Esophagus muscularis mucosa (tissue), 4 donors: ENCODE data around the gene SMIM38. TPM values are rescaled to one million over a fixed set of nuclear protein-coding genes. Genes with fewer than 3 reads are reported as not detected.

Experiments used
- DNase-seq: peaks from one replicate; pipeline ENCODE4 v3.0.0-alpha.2; 2017; ENCODE audit errors: extremely low spot score
- H3K27ac ChIP-seq, 4 donors: fragments of 200-600 bp; sonication (generic); replicated peaks in 1 of 4; 1 replicate in 3 of 4; 2 replicates in 1 of 4; pipeline ENCODE4 v1.5.1; 2016 to 2019; ENCODE audit warnings: mild to moderate bottlenecking in 1 of 4
- H3K27me3 ChIP-seq, 4 donors: fragments of 200-600 bp; sonication (generic); one replicate each; pipeline versions ENCODE4 v1.5.1 to v1.6.0; 2016 to 2019
- H3K36me3 ChIP-seq, 4 donors: fragments of 200-600 bp; sonication (generic); one replicate each; pipeline ENCODE4 v1.5.1; 2016 to 2019
- H3K4me1 ChIP-seq, 4 donors: fragments of 200-600 bp; sonication (generic); one replicate each; pipeline ENCODE4 v1.5.1; 2016 to 2019
- H3K4me3 ChIP-seq, 4 donors: fragments of 200-600 bp; sonication (generic); 1 replicate in 2 of 4; 2 replicates in 2 of 4; pipeline ENCODE4 v1.5.1; 2016 to 2019; ENCODE audit warnings: mild to moderate bottlenecking in 4 of 4, moderate library complexity in 1 of 4
- H3K9me3 ChIP-seq, 4 donors: fragments of 200-600 bp; sonication (generic); 1 replicate in 3 of 4; 2 replicates in 1 of 4; pipeline ENCODE4 v1.5.1; 2016 to 2019
- EP300 ChIP-seq: sonication (generic); formaldehyde crosslinking; IDR thresholded peaks from one replicate; pipeline ENCODE4 v1.6.1; 2017; ENCODE audit warnings: antibody characterized with exemption
- POLR2A ChIP-seq: fragments of 450-650 bp; IDR thresholded peaks from one replicate; pipeline ENCODE4 v1.6.1; 2017; ENCODE audit warnings: antibody characterized with exemption, moderate library complexity, mild to moderate bottlenecking, low read depth
- POLR2AphosphoS5 ChIP-seq, 2 donors: sonication (generic); formaldehyde crosslinking; IDR thresholded peaks; one replicate each; pipeline ENCODE4 v1.6.1; 2017; ENCODE audit warnings: antibody characterized with exemption in 2 of 2
- WGBS: methylation state at CpG from one replicate; pipeline ENCODE4 v1.1.5; 2018; 5-methylcytosine and 5-hydroxymethylcytosine counted together
- intact Hi-C: fragments of 100-400 bp; cut with DNase I; formaldehyde crosslinking; loops from one replicate; pipeline ENCODE4 v1.15.1; 2023
- total RNA-seq, 4 donors: library from RNA; depleted of rRNA; stranded (reverse); fragments of >200 nt; gene quantifications; one replicate each; pipeline versions ENCODE4 v1.1.0 to v1.2.1, GENCODE V29; 2016
- TF ChIP-seq, protein P1 (sequence below), 3 experiments: fragments of 200-600 bp in 2 of 3; fragments of 450-650 bp in 1 of 3; sonication (generic) in 2 of 3; IDR thresholded peaks; one replicate each; pipeline ENCODE4 v1.5.1; 2017 to 2019; ENCODE audit warnings: antibody characterized with exemption in 3 of 3, mild to moderate bottlenecking in 2 of 3, moderate library complexity in 1 of 3

The SMIM38 gene
- total RNA-seq, 4 donors from 2014 or later, result 0.50 to 4.2 (median 2.6) TPM

DNA sequence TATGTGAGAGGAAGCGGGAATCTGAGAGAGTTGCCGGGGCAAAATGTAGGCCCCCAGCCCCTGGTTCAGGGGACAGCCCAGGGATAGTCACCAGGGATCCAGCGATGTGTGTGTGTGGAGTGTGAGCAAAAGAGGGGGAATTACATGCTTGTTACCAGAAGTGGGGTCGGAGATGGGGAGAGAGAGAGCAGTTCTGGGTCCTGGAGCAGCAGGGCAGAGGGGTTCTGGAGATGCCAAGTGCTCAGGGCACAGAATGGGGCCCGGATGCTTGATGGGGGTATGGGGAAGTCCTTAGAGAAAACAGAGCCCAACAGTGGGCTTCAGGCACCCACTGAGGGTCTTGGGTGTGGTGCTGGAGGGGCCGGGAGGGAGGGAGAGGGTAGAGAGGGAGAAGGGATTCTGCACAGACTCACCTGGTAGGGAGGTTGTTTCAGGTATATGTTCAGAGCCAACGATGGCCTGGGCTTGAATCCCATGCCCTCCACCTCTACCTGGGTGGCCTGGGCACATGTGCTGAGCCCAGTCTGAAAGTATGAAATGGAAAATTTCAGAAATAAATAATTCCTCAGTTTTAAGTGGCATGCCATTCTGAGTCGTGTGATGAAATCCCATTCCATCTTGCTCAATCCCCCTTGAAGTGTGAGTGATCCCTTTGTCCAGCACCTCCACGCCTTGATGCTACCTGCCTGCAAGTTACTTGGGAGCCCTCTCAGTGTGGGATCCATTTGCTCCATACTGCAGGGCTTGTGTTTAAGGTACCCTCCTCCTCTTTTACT, 12.4 kb downstream of the SMIM38 start:
- Histone ChIP-seq H3K27ac (no peak overlapping the region), H3K27me3 (no peaks in the 10 kb centered on the region), H3K4me3 (no peak overlapping the region), H3K9me3 (peaks cover 0 to 13% (median 2%) of the 10 kb centered on the region in 4 donors), H3K36me3 (no peaks in the 10 kb centered on the region), H3K4me1 (peaks cover 10 to 28% (median 22%) of the 10 kb centered on the region in 4 donors)
- 86% methylated on average over 8 of the region's 9 CpGs for WGBS
- TF ChIP-seq POLR2A (no peak), POLR2AphosphoS5 (IDR thresholded peaks at IDR 0.05) (no peak), EP300 (no peak)
- TF ChIP-seq, protein P1, sequence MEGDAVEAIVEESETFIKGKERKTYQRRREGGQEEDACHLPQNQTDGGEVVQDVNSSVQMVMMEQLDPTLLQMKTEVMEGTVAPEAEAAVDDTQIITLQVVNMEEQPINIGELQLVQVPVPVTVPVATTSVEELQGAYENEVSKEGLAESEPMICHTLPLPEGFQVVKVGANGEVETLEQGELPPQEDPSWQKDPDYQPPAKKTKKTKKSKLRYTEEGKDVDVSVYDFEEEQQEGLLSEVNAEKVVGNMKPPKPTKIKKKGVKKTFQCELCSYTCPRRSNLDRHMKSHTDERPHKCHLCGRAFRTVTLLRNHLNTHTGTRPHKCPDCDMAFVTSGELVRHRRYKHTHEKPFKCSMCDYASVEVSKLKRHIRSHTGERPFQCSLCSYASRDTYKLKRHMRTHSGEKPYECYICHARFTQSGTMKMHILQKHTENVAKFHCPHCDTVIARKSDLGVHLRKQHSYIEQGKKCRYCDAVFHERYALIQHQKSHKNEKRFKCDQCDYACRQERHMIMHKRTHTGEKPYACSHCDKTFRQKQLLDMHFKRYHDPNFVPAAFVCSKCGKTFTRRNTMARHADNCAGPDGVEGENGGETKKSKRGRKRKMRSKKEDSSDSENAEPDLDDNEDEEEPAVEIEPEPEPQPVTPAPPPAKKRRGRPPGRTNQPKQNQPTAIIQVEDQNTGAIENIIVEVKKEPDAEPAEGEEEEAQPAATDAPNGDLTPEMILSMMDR (IDR thresholded peaks at IDR 0.05), result no peak
- no peak for DNase-seq
- intact Hi-C loops, result no loop called here

DNA sequence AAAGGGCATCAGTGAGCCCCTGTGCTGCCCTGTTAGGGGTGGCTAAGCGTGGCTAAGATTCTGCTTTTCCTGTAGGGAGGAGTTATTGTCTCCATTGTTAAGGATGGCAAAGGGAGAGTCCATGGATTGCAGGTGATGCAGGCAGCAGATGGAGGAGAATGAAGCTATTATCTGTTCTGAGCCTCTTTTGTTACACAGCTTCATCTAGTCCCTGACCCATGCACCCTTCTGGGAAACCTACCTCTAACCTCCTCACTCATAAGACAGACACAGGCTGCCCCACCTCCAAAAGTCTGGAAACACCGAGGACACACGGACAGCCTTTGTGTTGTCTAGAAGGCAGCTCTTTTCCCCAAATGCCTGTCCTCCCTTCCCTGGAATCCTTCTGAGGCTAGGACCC, 13.7 kb downstream of the SMIM38 start:
- Histone ChIP-seq H3K9me3 (peaks cover 0 to 2% (median 0%) of the 10 kb centered on the region in 4 donors), H3K4me1 (peaks cover 10 to 28% (median 22%) of the 10 kb centered on the region in 4 donors), H3K4me3 (no peak overlapping the region), H3K27ac (no peak overlapping the region), H3K27me3 (no peaks in the 10 kb centered on the region), H3K36me3 (no peaks in the 10 kb centered on the region)
- no peak for DNase-seq
- 96% methylated on average over 3 of the region's 3 CpGs for WGBS
- no peak for TF ChIP-seq POLR2AphosphoS5 (IDR thresholded peaks at IDR 0.05)
- no peak for TF ChIP-seq EP300
- TF ChIP-seq POLR2A, result no peak
- TF ChIP-seq, protein P1 (IDR thresholded peaks at IDR 0.05), result no peak
- intact Hi-C loops, result no loop called here

DNA sequence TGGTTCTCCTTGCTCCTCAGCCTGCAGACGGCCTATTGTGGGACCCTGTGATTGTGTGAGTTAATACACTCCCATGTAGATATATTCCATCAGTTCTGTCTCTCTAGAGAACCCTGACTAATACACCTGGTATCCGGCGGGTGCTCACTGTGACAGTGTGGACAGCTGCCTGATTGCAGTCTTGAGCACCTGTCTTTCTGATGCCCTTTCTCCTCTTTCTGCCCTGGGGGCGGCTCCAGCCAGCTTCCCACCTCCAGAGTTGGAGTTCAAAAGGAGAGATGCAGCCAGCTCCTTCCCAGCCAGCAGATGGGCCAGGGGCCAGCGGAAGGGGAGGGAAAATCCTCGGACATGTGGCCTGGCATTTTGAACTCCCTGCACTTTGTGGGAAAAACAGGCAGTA, 15.0 kb downstream of the SMIM38 start:
- Histone ChIP-seq H3K9me3 (peaks cover 0 to 9% (median 1%) of the 10 kb centered on the region in 4 donors), H3K4me1 (peaks cover 10 to 28% (median 22%) of the 10 kb centered on the region in 4 donors), H3K27ac (no peak overlapping the region), H3K4me3 (no peak overlapping the region), H3K27me3 (no peaks in the 10 kb centered on the region), H3K36me3 (no peaks in the 10 kb centered on the region)
- no peak for TF ChIP-seq POLR2A
- TF ChIP-seq, protein P1 (IDR thresholded peaks at IDR 0.05), result no peak
- TF ChIP-seq EP300, result no peak
- TF ChIP-seq POLR2AphosphoS5 (IDR thresholded peaks at IDR 0.05), result no peak
- intact Hi-C loops, result no loop called here
- 87% methylated on average over 6 of the region's 6 CpGs for WGBS
- DNase-seq, result no peak

DNA sequence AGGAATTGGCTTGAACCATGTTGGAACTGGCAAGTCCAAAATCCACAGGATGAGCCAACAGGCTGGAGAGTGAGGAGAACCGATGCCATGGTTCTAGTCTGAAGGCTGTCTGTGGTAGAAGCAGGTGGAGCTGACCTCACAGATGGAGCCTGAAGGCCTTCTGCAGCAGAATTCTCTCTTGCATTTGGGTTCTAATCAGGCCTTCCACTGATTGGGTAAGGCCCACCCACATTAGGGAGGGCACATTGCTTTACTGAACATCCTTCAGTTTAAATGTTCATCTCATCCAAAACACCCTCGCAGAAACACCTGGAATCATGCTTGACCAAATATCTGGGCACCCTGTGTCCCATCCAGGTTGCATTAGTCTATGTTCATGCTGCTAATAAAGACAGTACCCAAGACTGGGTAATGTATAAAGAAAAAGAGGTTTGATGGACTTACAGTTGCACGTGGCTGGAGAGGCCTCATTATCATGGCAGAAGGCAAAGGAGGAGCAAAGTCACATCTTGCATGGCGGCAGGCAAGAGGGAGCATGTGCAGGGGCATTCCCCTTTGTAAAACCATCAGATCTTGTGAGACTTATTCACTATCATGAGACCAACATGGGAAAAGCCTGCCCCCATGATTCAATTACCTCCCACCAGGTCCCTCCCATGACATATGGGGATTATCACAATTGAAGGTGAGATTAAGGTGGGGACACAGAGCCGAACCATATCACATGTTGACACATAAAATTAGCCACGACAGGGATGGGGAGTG, 15.9 kb downstream of the SMIM38 start:
- 86% methylated on average over 6 of the region's 6 CpGs for WGBS
- Histone ChIP-seq H3K4me1 (peaks cover 2 to 19% (median 14%) of the 10 kb centered on the region in 4 donors), H3K4me3 (no peak overlapping the region), H3K36me3 (no peaks in the 10 kb centered on the region), H3K9me3 (peaks cover 0 to 9% (median 2%) of the 10 kb centered on the region in 4 donors), H3K27ac (no peak overlapping the region), H3K27me3 (no peaks in the 10 kb centered on the region)
- intact Hi-C loops, result no loop called here
- no peak for DNase-seq
- TF ChIP-seq POLR2A, result no peak

DNA sequence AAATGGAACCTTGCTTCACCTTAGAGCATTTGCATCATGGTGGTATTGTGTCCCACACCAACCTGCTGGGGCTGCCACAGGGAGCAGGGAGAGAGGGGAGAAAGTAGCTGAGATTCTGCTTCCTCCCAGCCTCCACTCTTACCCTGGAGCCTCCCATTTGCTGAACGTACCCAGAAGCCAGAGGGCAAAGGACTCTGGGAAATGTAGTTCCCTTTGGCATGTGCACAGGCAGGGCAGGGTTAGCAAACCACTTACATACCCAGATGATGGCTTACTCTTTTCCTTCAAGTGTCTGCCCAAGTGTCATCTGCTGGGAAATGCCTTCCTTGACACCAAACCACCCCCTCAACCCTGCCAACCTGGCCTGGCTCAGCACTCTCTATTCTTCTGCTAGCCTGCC, 16.9 kb downstream of the SMIM38 start:
- WGBS, result 22% methylated on average over 1 of the region's 1 CpG
- intact Hi-C loops, result no loop called here
- peaks cover 0 to 9% (median 2%) of the 10 kb centered on the region in 4 donors for H3K9me3 ChIP-seq
- H3K4me3 ChIP-seq, result no peak overlapping the region
- no peak for DNase-seq
- H3K4me1 ChIP-seq, result peaks cover 0 to 9% (median 5%) of the 10 kb centered on the region in 4 donors
- H3K27ac ChIP-seq, result no peak overlapping the region
- no peaks in the 10 kb centered on the region for H3K36me3 ChIP-seq
- TF ChIP-seq, protein P1 (IDR thresholded peaks at IDR 0.05), result no peak
- TF ChIP-seq EP300 (no peak), POLR2AphosphoS5 (IDR thresholded peaks at IDR 0.05) (no peak), POLR2A (no peak)
- H3K27me3 ChIP-seq, result no peaks in the 10 kb centered on the region
